MM.1S (cell line): ENCODE results near the gene TYW1.
"Not testable (repeated sequence)": the region's sequence is repeated elsewhere in the genome, so short reads cannot be mapped to it uniquely, and the experiment has no call there.

Source experiments
- EZH2 ChIP-seq: fragments of 300-600 bp; sonication (generic); optimal IDR thresholded peaks from 2 replicates; pipeline ENCODE3; 2017; ENCODE audit warnings: low read depth, mild to moderate bottlenecking, antibody characterized with exemption, low read length, mixed read lengths
- TF ChIP-seq, protein P1 (sequence below): fragments of 300-600 bp; sonication (generic); IDR thresholded peaks from 2 replicates; pipeline ENCODE4 v1.5.1; 2016; ENCODE audit warnings: antibody characterized with exemption, low read length, mixed read lengths

DNA sequence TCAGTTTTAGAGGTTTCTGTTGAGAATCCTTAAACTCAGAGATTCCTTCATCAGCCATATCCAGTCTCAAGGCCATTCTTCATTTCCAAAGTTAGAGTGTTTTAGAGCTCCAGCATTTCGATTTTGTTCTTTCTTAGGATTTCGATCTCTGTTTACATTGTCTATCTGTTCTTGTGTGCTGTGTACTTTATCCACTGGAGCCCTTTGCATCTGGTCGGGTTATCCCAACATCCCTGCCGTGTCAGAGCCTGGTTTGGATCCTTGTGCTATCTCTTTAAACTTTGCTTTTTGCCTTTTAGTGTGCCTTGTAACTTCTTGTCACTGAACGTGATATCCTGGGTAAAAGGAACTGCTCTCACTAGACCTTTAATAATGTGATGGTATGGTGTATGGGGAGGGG is 131.6 kb downstream of the TYW1 start:
- not testable (repeated sequence) for TF ChIP-seq EZH2
- TF ChIP-seq, protein P1, sequence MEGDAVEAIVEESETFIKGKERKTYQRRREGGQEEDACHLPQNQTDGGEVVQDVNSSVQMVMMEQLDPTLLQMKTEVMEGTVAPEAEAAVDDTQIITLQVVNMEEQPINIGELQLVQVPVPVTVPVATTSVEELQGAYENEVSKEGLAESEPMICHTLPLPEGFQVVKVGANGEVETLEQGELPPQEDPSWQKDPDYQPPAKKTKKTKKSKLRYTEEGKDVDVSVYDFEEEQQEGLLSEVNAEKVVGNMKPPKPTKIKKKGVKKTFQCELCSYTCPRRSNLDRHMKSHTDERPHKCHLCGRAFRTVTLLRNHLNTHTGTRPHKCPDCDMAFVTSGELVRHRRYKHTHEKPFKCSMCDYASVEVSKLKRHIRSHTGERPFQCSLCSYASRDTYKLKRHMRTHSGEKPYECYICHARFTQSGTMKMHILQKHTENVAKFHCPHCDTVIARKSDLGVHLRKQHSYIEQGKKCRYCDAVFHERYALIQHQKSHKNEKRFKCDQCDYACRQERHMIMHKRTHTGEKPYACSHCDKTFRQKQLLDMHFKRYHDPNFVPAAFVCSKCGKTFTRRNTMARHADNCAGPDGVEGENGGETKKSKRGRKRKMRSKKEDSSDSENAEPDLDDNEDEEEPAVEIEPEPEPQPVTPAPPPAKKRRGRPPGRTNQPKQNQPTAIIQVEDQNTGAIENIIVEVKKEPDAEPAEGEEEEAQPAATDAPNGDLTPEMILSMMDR, result not testable (repeated sequence)
